Uterus (tissue), 4 donors: Measurements from ENCODE around the gene ARHGAP5. TPM values are rescaled to one million over a fixed set of nuclear protein-coding genes. Genes with fewer than 3 reads are reported as not detected.

Experiments used
- DNase-seq, 2 donors: peaks; one replicate each; pipeline ENCODE4 v3.0.0-alpha.2; 2019 to 2020
- H3K27ac ChIP-seq, 2 donors: fragments of 200-600 bp; sonication (generic); 1 replicate in 1 of 2; 2 replicates in 1 of 2; pipeline ENCODE4 v1.5.1; 2016 to 2018
- H3K27me3 ChIP-seq, 2 donors: fragments of 200-600 bp; sonication (generic); one replicate each; pipeline ENCODE4 v1.5.1; 2018 to 2019; ENCODE audit warnings: control low read depth in 1 of 2
- H3K36me3 ChIP-seq, 2 donors: fragments of 200-600 bp; sonication (generic); one replicate each; pipeline ENCODE4 v1.5.1; 2019; ENCODE audit warnings: control low read depth in 1 of 2
- H3K4me1 ChIP-seq, 2 donors: fragments of 200-600 bp; sonication (generic); one replicate each; pipeline ENCODE4 v1.5.1; 2018 to 2019; ENCODE audit warnings: control low read depth in 1 of 2
- H3K4me3 ChIP-seq, 2 donors: fragments of 200-600 bp; sonication (generic); 1 replicate in 1 of 2; 2 replicates in 1 of 2; pipeline ENCODE4 v1.5.1; 2018 to 2019; ENCODE audit warnings: mild to moderate bottlenecking in 1 of 2
- H3K9me3 ChIP-seq, 2 donors: fragments of 200-600 bp; sonication (generic); one replicate each; pipeline ENCODE4 v1.5.1; 2019; ENCODE audit warnings: control low read depth in 1 of 2
- CTCF ChIP-seq, 4 experiments: fragments of 200-600 bp in 2 of 4; fragments of 450-650 bp in 2 of 4; sonication (generic) in 2 of 4; IDR thresholded peaks; one replicate each; pipeline ENCODE4 v1.5.1; 2016 to 2019; ENCODE audit warnings: antibody characterized with exemption in 4 of 4, mild to moderate bottlenecking in 2 of 4, moderate library complexity in 1 of 4
- POLR2A ChIP-seq, 2 donors: fragments of 450-650 bp; IDR thresholded peaks; one replicate each; pipeline ENCODE4 v1.6.1; 2016; ENCODE audit warnings: antibody characterized with exemption in 2 of 2, mild to moderate bottlenecking in 1 of 2, moderate library complexity in 1 of 2
- intact Hi-C: fragments of 100-400 bp; cut with DNase I; formaldehyde crosslinking; loops from one replicate; pipeline ENCODE4 v1.15.1; 2023; ENCODE audit warnings: low total_unique reads
- total RNA-seq, 4 donors: library from RNA; depleted of rRNA in 3 of 4; stranded (reverse); fragments of >200 nt in 3 of 4; gene quantifications; one replicate each; pipeline versions ENCODE4 v1.1.0 to v1.2.4, GENCODE V29; 2014 to 2023
- donor health status: DM: yes; HTN: yes; CAD: no.

The ARHGAP5 gene
- total RNA-seq, 4 donors from 2014 or later: 83.8 to 298 (median 159) TPM

- Histone ChIP-seq H3K4me1 (no peaks in the 10 kb centered on the region), H3K4me3 (no peak overlapping the region), H3K9me3 (no peaks in the 10 kb centered on the region), H3K27ac (no peak overlapping the region), H3K36me3 (peaks cover 0 to 4% of the 10 kb centered on the region in 2 donors), H3K27me3 (no peaks in the 10 kb centered on the region)
- TF ChIP-seq POLR2A (IDR thresholded peaks at IDR 0.05) (no peak), CTCF (IDR thresholded peaks at IDR 0.05) (no peak)
- DNase-seq: no peak
- intact Hi-C loops: no loop called here
Observed at GRCh38 chr14:32039401-32040030, 37.6 kb upstream of the ARHGAP5 start.

GRCh38 chr14:32043624-32044023 lies 33.5 kb upstream of the ARHGAP5 start:
- TF ChIP-seq POLR2A (IDR thresholded peaks at IDR 0.05): no peak
- no peak for TF ChIP-seq CTCF (IDR thresholded peaks at IDR 0.05)
- DNase-seq: no peak
- Histone ChIP-seq H3K27ac (no peak overlapping the region), H3K9me3 (no peaks in the 10 kb centered on the region), H3K27me3 (no peaks in the 10 kb centered on the region), H3K36me3 (peaks cover 0 to 4% of the 10 kb centered on the region in 2 donors), H3K4me1 (no peaks in the 10 kb centered on the region), H3K4me3 (no peak overlapping the region)
- intact Hi-C loops: no loop called here

DNA sequence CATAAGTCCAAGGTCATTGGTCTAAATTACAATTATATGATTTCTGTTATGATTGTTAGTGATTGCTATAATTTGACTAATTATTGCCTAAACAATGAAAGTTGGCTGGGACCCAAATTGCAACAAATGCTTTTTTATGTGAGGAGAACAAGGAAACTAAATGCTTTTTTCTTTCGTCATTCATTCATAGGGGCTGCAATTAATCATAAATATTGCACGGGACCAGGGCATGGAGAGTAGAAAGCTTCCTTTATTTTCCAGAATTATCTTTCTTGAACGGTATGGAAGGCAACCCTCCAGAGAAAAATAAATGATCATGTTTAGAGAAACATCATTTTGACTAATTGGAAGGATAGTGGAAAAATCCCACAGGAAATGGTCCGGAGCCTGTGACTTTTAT lies 32.6 kb upstream of the ARHGAP5 start:
- Histone ChIP-seq H3K4me1 (no peaks in the 10 kb centered on the region), H3K9me3 (no peaks in the 10 kb centered on the region), H3K27me3 (no peaks in the 10 kb centered on the region), H3K27ac (no peak overlapping the region), H3K4me3 (no peak overlapping the region), H3K36me3 (peaks cover 0 to 4% of the 10 kb centered on the region in 2 donors)
- DNase-seq: no peak
- intact Hi-C loops: no loop called here
- TF ChIP-seq POLR2A (IDR thresholded peaks at IDR 0.05) (no peak), CTCF (IDR thresholded peaks at IDR 0.05) (no peak)

GRCh38 chr14:32047791-32048190 lies 29.3 kb upstream of the ARHGAP5 start:
- H3K27me3 ChIP-seq: no peaks in the 10 kb centered on the region
- TF ChIP-seq CTCF (IDR thresholded peaks at IDR 0.05) (no peak), POLR2A (IDR thresholded peaks at IDR 0.05) (no peak)
- no peaks in the 10 kb centered on the region for H3K4me1 ChIP-seq
- intact Hi-C loops: no loop called here
- no peak overlapping the region for H3K27ac ChIP-seq
- no peak for DNase-seq
- no peaks in the 10 kb centered on the region for H3K9me3 ChIP-seq
- no peaks in the 10 kb centered on the region for H3K36me3 ChIP-seq
- no peak overlapping the region for H3K4me3 ChIP-seq

- no peaks in the 10 kb centered on the region for H3K36me3 ChIP-seq
- no peaks in the 10 kb centered on the region for H3K4me1 ChIP-seq
- no peak overlapping the region for H3K27ac ChIP-seq
- no peak for DNase-seq
- no peak overlapping the region for H3K4me3 ChIP-seq
- H3K9me3 ChIP-seq: no peaks in the 10 kb centered on the region
- TF ChIP-seq POLR2A (IDR thresholded peaks at IDR 0.05) (no peak), CTCF (IDR thresholded peaks at IDR 0.05) (no peak)
- intact Hi-C loops: no loop called here
- no peaks in the 10 kb centered on the region for H3K27me3 ChIP-seq
Observed at GRCh38 chr14:32049361-32050088, 27.6 kb upstream of the ARHGAP5 start.
